Osteoblast (primary cell): Measurements from ENCODE around the gene SNX27. TPM values are rescaled to one million over a fixed set of nuclear protein-coding genes. Genes with fewer than 3 reads are reported as not detected.
"Not testable (repeated sequence)": the region's sequence is repeated elsewhere in the genome, so short reads cannot be mapped to it uniquely, and the experiment has no call there.

Experiments
- DNase-seq: peaks from one replicate; pipeline ENCODE4 v3.0.0; 2011; ENCODE audit warnings: low spot score, mixed read lengths; ENCODE audit not compliant: insufficient read length; ENCODE audit errors: missing footprints
- H2AFZ ChIP-seq: 2 replicates; pipeline ENCODE4 v1.6.0; 2011; ENCODE audit warnings: mild to moderate bottlenecking, low read length
- H3K27ac ChIP-seq: 2 replicates; pipeline ENCODE4 v1.5.1; 2011; ENCODE audit warnings: mild to moderate bottlenecking, low read depth, low read length, moderate library complexity
- H3K27me3 ChIP-seq: 2 replicates; pipeline ENCODE4 v1.6.0; 2012; ENCODE audit warnings: mild to moderate bottlenecking, control low read depth, inconsistent platforms, low read length, moderate library complexity; ENCODE audit not compliant: insufficient read depth
- H3K36me3 ChIP-seq: 2 replicates; pipeline ENCODE4 v1.5.1; 2011; ENCODE audit warnings: mild to moderate bottlenecking, low read length, control low read depth, moderate library complexity; ENCODE audit not compliant: insufficient read depth
- H3K4me1 ChIP-seq: 2 replicates; pipeline ENCODE4 v1.5.1; 2011; ENCODE audit warnings: mild to moderate bottlenecking, low read length, control low read depth, moderate library complexity; ENCODE audit not compliant: insufficient read depth
- H3K4me2 ChIP-seq: 2 replicates; pipeline ENCODE4 v1.6.0; 2011; ENCODE audit warnings: mild to moderate bottlenecking, low read length; ENCODE audit not compliant: insufficient read depth
- H3K4me3 ChIP-seq: fragments of 200-600 bp; sonication (generic); 3 replicates; pipeline ENCODE4 v1.5.1; 2012; ENCODE audit warnings: mild to moderate bottlenecking, low read length, inconsistent platforms; ENCODE audit not compliant: insufficient read depth
- H3K79me2 ChIP-seq: 2 replicates; pipeline ENCODE4 v1.6.0; 2012; ENCODE audit warnings: mild to moderate bottlenecking, low read length, control low read depth, inconsistent platforms; ENCODE audit not compliant: insufficient read depth
- H3K9me3 ChIP-seq: 2 replicates; pipeline ENCODE4 v1.5.1; 2011; ENCODE audit warnings: low read depth, low read length, control low read depth
- H4K20me1 ChIP-seq: 2 replicates; pipeline ENCODE4 v1.6.0; 2012; ENCODE audit warnings: mild to moderate bottlenecking, low read length, control low read depth; ENCODE audit not compliant: insufficient read depth
- total RNA-seq: library from RNA; depleted of rRNA; stranded (reverse); fragments of >200 nt; gene quantifications from 2 replicates; pipeline ENCODE4 v1.2.3, GENCODE V29; 2012
- TF ChIP-seq, protein P1 (sequence below): IDR thresholded peaks from 2 replicates; pipeline ENCODE4 v1.5.1; 2011; ENCODE audit warnings: mild to moderate bottlenecking, low read depth, low read length, moderate library complexity; ENCODE audit errors: extremely low read depth

SNX27 gene
- total RNA-seq, 1 donor = 23.5 TPM

- H3K9me3 ChIP-seq = no peaks in the 10 kb centered on the region
- H3K27me3 ChIP-seq = no peaks in the 10 kb centered on the region
- H3K4me3 ChIP-seq = no peak overlapping the region
- H3K27ac ChIP-seq = no peak overlapping the region
- H3K79me2 ChIP-seq = peaks cover 17% of the 10 kb centered on the region
- no peak overlapping the region for H2AFZ ChIP-seq
- peaks cover 5% of the 10 kb centered on the region for H3K36me3 ChIP-seq
- no peaks in the 10 kb centered on the region for H4K20me1 ChIP-seq
- peaks cover 10% of the 10 kb centered on the region for H3K4me1 ChIP-seq
- TF ChIP-seq, protein P1, sequence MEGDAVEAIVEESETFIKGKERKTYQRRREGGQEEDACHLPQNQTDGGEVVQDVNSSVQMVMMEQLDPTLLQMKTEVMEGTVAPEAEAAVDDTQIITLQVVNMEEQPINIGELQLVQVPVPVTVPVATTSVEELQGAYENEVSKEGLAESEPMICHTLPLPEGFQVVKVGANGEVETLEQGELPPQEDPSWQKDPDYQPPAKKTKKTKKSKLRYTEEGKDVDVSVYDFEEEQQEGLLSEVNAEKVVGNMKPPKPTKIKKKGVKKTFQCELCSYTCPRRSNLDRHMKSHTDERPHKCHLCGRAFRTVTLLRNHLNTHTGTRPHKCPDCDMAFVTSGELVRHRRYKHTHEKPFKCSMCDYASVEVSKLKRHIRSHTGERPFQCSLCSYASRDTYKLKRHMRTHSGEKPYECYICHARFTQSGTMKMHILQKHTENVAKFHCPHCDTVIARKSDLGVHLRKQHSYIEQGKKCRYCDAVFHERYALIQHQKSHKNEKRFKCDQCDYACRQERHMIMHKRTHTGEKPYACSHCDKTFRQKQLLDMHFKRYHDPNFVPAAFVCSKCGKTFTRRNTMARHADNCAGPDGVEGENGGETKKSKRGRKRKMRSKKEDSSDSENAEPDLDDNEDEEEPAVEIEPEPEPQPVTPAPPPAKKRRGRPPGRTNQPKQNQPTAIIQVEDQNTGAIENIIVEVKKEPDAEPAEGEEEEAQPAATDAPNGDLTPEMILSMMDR = no peak
- no peak overlapping the region for H3K4me2 ChIP-seq
- no peak for DNase-seq
Measured at GRCh38 chr1:151653397-151653796, 41.5 kb downstream of the SNX27 start.

GRCh38 chr1:151655371-151655770, 43.5 kb downstream of the SNX27 start:
- TF ChIP-seq, protein P1 = no peak
- no peak for DNase-seq
- no peak overlapping the region for H3K4me2 ChIP-seq

GRCh38 chr1:151661751-151662150, 49.9 kb downstream of the SNX27 start:
- no peak for DNase-seq
- TF ChIP-seq, protein P1 = no peak
- Histone ChIP-seq H3K79me2 (peaks cover 2% of the 10 kb centered on the region), H4K20me1 (no peaks in the 10 kb centered on the region), H3K4me3 (no peak overlapping the region), H3K36me3 (peaks cover 18% of the 10 kb centered on the region), H3K4me2 (no peak overlapping the region), H2AFZ (no peak overlapping the region), H3K9me3 (no peaks in the 10 kb centered on the region), H3K4me1 (no peaks in the 10 kb centered on the region), H3K27me3 (no peaks in the 10 kb centered on the region), H3K27ac (no peak overlapping the region)

More at GRCh38 chr1:151655371-151655770, 43.5 kb downstream of the SNX27 start:
- Histone ChIP-seq H3K36me3 (peaks cover 13% of the 10 kb centered on the region), H4K20me1 (no peaks in the 10 kb centered on the region), H2AFZ (no peak overlapping the region), H3K4me3 (no peak overlapping the region), H3K4me1 (peaks cover 10% of the 10 kb centered on the region), H3K27me3 (no peaks in the 10 kb centered on the region), H3K9me3 (no peaks in the 10 kb centered on the region), H3K79me2 (peaks cover 14% of the 10 kb centered on the region), H3K27ac (no peak overlapping the region)

- Histone ChIP-seq H3K4me1 (no peaks in the 10 kb centered on the region), H2AFZ (no peak overlapping the region), H3K27ac (no peak overlapping the region), H3K4me2 (no peak overlapping the region), H3K79me2 (no peaks in the 10 kb centered on the region), H3K36me3 (peaks cover 10% of the 10 kb centered on the region), H3K27me3 (no peaks in the 10 kb centered on the region), H4K20me1 (no peaks in the 10 kb centered on the region), H3K9me3 (no peaks in the 10 kb centered on the region), H3K4me3 (no peak overlapping the region)
- DNase-seq = no peak
- TF ChIP-seq, protein P1 = no peak
Measured at GRCh38 chr1:151668090-151668489, 56.2 kb downstream of the SNX27 start.

- H3K9me3 ChIP-seq, H3K79me2 ChIP-seq, H3K27me3 ChIP-seq, H2AFZ ChIP-seq, H3K4me1 ChIP-seq, H3K4me3 ChIP-seq, DNase-seq, H4K20me1 ChIP-seq, H3K4me2 ChIP-seq, H3K27ac ChIP-seq: not testable (repeated sequence)
- peaks cover 10% of the 10 kb centered on the region for H3K36me3 ChIP-seq
Measured at GRCh38 chr1:151670036-151670675, 58.3 kb downstream of the SNX27 start.
